Thoracic aorta (tissue), 2 donors: Measurements from ENCODE around the gene OCSTAMP. TPM values are rescaled to one million over a fixed set of nuclear protein-coding genes. Genes with fewer than 3 reads are reported as not detected.

Source experiments
- ATAC-seq: fragments of 150-250 bp; one replicate; pipeline ENCODE4 v1.8.0; 2017; ENCODE audit warnings: low read depth; ENCODE audit not compliant: insufficient number of reproducible peaks, low FRiP score
- DNase-seq: peaks from one replicate; pipeline ENCODE4 v3.0.0-alpha.2; 2020; ENCODE audit warnings: low spot score
- H3K27ac ChIP-seq, 2 donors: fragments of 200-600 bp; sonication (generic); 1 replicate in 1 of 2; 2 replicates in 1 of 2; pipeline ENCODE4 v1.5.1; 2016; ENCODE audit warnings: mild to moderate bottlenecking in 2 of 2, moderate library complexity in 2 of 2
- H3K27me3 ChIP-seq: fragments of 200-600 bp; sonication (generic); replicated peaks from 2 replicates; pipeline ENCODE4 v1.6.0; 2016; ENCODE audit warnings: mild to moderate bottlenecking; ENCODE audit not compliant: insufficient read depth
- H3K36me3 ChIP-seq: fragments of 200-600 bp; sonication (generic); one replicate; pipeline ENCODE4 v1.5.1; 2016
- H3K4me1 ChIP-seq, 2 donors: fragments of 200-600 bp; sonication (generic); 1 replicate in 1 of 2; 2 replicates in 1 of 2; pipeline versions ENCODE4 v1.5.1 to v1.6.0; 2016; ENCODE audit warnings: low read depth in 2 of 2, mild to moderate bottlenecking in 1 of 2; ENCODE audit not compliant: control insufficient read depth in 1 of 2
- H3K4me3 ChIP-seq: fragments of 200-600 bp; sonication (generic); 2 replicates; pipeline ENCODE4 v1.5.1; 2016; ENCODE audit warnings: mild to moderate bottlenecking
- H3K9me3 ChIP-seq: fragments of 200-600 bp; sonication (generic); 2 replicates; pipeline ENCODE4 v1.5.1; 2016
- total RNA-seq, 2 donors: library from RNA; depleted of rRNA; stranded (reverse); fragments of >200 nt; gene quantifications; one replicate each; pipeline versions ENCODE4 v1.1.0 to v1.2.3, GENCODE V29; 2016
- TF ChIP-seq, protein P1 (sequence below): fragments of 200-600 bp; sonication (generic); IDR thresholded peaks from one replicate; pipeline ENCODE4 v1.5.1; 2019; ENCODE audit warnings: antibody characterized with exemption

Gene OCSTAMP
- total RNA-seq, 2 donors from 2014 or later: not detected

DNA sequence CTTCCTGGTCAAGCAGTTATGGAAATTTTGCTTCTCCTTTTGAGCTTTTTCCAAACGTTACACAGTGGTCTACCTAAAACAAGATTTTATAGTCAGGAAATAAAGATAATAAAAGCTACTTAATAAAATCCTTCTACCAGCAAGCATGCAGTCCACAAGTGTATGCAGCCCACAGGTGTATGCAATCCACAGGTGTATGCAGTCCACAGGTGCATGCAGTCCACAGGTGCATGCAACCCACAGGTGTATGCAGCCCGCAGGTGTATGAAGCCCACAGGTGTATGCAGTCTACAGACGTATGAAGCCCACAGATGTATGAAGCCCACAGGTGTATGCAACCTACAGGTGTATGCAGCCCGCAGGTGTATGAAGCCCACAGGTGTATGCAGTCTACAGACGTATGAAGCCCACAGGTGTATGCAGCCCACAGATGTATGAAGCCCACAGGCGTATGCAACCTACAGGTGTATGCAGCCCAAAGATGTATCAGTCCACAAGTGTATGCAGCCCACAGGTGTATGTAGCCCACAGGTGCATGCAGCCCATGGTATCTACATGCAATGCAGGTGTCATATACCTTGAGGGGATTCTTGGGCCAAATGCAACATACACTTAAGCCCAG, 26.4 kb upstream of the OCSTAMP start:
- Histone ChIP-seq H3K4me3 (no peak overlapping the region), H3K27me3 (no peaks in the 10 kb centered on the region), H3K36me3 (no peaks in the 10 kb centered on the region), H3K27ac (no peak overlapping the region), H3K4me1 (peaks cover 0 to 4% of the 10 kb centered on the region in 2 donors), H3K9me3 (no peaks in the 10 kb centered on the region)
- ATAC-seq: no peak
- no peak for DNase-seq
- TF ChIP-seq, protein P1, sequence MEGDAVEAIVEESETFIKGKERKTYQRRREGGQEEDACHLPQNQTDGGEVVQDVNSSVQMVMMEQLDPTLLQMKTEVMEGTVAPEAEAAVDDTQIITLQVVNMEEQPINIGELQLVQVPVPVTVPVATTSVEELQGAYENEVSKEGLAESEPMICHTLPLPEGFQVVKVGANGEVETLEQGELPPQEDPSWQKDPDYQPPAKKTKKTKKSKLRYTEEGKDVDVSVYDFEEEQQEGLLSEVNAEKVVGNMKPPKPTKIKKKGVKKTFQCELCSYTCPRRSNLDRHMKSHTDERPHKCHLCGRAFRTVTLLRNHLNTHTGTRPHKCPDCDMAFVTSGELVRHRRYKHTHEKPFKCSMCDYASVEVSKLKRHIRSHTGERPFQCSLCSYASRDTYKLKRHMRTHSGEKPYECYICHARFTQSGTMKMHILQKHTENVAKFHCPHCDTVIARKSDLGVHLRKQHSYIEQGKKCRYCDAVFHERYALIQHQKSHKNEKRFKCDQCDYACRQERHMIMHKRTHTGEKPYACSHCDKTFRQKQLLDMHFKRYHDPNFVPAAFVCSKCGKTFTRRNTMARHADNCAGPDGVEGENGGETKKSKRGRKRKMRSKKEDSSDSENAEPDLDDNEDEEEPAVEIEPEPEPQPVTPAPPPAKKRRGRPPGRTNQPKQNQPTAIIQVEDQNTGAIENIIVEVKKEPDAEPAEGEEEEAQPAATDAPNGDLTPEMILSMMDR: no peak

DNA sequence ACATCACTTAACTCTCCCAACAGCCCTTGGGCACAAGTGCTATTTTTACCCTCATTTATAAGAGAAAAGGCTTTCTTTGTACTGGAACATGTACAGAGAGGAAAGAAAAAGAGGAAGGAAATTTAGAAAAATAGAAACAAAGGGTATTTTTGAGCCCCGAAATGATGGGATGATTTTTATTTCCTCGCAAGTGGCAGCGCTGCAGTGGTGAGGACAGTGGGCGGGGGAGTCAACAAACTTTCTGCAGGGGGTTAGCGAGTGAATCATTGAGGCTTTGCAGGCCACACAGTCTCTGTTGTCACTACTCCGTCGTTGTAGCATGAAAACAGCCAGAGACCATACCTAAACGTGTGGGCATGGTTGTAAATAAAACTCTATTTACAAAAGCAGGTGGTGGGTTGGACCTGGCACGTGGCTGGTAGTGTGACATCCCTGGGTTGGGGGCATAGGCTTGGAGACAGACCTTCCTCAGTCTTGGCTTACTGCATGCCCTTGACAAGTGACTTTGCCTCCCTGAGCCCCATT, 25.5 kb upstream of the OCSTAMP start:
- ATAC-seq: no peak
- no peak for DNase-seq
- no peak overlapping the region for H3K27ac ChIP-seq
- H3K36me3 ChIP-seq: no peaks in the 10 kb centered on the region
- TF ChIP-seq, protein P1: no peak
- H3K4me3 ChIP-seq: no peak overlapping the region
- H3K9me3 ChIP-seq: no peaks in the 10 kb centered on the region
- H3K4me1 ChIP-seq: peaks cover 0 to 5% of the 10 kb centered on the region in 2 donors
- no peaks in the 10 kb centered on the region for H3K27me3 ChIP-seq

DNA sequence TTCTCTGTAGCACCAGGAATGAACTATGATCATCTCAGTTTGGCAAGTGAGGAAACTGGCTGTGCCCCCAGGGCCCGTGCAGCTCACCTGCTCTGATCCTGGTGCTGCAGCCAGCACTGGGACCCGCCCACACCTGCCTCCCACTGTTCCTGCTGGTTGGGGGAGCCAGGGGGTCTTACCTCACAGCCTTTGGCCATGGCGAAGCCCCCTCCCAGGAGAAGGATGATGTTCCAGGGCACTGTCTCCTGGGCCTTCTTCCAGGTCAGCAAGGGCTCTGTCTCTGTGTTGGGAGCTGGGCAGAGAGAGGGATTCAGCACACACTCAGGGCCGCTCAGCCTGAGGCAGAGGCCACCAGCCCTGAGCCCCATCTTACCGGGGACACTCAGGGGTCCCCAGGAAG, 24.9 kb upstream of the OCSTAMP start:
- no peaks in the 10 kb centered on the region for H3K27me3 ChIP-seq
- H3K36me3 ChIP-seq: no peaks in the 10 kb centered on the region
- no peak for DNase-seq
- no peak for ATAC-seq
- TF ChIP-seq, protein P1: no peak
- H3K9me3 ChIP-seq: no peaks in the 10 kb centered on the region
- no peak overlapping the region for H3K27ac ChIP-seq
- H3K4me3 ChIP-seq: no peak overlapping the region
- H3K4me1 ChIP-seq: peaks cover 0 to 5% of the 10 kb centered on the region in 2 donors

DNA sequence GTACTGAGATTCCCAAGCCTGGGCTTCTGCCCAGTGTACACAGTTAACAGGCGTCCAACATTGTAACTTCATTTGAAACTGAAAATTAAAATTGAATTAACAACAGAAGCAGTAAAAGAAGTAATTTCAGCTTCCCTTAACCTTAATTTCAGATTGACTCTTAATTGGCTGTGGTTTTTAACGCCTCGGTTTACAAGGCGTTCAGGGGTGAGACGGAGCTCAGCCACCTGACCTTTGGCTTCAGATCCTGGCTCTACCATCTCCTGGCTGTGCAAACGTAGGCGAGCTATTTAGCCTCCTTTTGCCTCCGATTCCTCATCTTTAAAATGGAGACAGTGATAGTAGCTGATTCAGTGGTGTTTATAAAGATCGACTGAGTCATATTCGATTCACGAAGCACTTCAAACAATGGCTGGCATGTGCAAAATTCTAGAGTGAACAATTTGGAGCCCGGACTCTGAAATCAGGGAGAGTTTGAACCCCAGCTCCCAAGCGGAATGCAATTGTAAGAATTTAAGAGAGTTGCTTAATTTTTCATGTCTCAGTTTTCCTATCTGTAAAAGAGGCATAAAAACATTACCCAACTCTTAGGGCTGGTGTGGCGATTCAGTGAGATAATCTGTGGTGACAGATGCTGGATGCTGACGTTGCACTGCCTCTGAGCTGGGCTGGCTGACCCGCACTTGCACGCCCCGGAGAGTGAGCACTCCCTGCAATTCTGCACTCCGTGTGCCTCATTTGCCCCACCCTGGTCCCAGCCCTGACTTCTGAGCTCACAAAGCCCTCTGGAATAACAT, 23.5 kb upstream of the OCSTAMP start:
- DNase-seq (no peak), ATAC-seq (no peak)
- Histone ChIP-seq H3K27ac (no peak overlapping the region), H3K9me3 (no peaks in the 10 kb centered on the region), H3K4me3 (no peak overlapping the region), H3K4me1 (peaks cover 0 to 5% of the 10 kb centered on the region in 2 donors), H3K27me3 (no peaks in the 10 kb centered on the region), H3K36me3 (no peaks in the 10 kb centered on the region)
- TF ChIP-seq, protein P1: no peak

DNA sequence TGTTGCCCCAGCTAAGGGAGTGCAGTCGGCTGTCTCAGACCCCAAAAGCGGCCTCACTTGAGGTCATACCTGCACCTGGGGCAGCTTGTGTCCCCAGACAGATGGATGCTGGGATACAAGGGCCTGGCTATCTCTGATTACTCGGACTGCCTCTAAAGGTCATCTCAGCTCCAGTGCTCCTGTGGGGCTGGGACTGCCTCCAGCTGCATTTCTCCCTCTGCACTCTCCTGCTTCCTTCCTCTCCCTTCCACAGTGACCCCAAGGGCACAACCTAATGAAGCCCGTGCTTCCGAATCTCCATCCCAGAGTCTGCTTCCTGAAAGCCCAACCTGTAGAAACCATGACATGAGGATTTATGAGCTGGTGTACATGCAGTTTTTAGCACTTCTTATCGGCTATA, 22.8 kb upstream of the OCSTAMP start:
- no peaks in the 10 kb centered on the region for H3K36me3 ChIP-seq
- no peak for DNase-seq
- no peak for ATAC-seq
- H3K27me3 ChIP-seq: no peaks in the 10 kb centered on the region
- H3K4me1 ChIP-seq: peaks cover 6 to 12% of the 10 kb centered on the region in 2 donors
- TF ChIP-seq, protein P1: no peak
- H3K9me3 ChIP-seq: no peaks in the 10 kb centered on the region
- no peak overlapping the region for H3K4me3 ChIP-seq
- H3K27ac ChIP-seq: no peak overlapping the region
